HG03095 (cell line): Measurements from ENCODE around the gene NOTCH1.

Experiments used
- ATAC-seq: cut with Tn5 transposase; IDR thresholded peaks from one replicate; pipeline ENCODE4 v1.9.1; 2021; ENCODE audit warnings: moderate library complexity; ENCODE audit not compliant: unreplicated experiment

NOTCH1 gene

DNA sequence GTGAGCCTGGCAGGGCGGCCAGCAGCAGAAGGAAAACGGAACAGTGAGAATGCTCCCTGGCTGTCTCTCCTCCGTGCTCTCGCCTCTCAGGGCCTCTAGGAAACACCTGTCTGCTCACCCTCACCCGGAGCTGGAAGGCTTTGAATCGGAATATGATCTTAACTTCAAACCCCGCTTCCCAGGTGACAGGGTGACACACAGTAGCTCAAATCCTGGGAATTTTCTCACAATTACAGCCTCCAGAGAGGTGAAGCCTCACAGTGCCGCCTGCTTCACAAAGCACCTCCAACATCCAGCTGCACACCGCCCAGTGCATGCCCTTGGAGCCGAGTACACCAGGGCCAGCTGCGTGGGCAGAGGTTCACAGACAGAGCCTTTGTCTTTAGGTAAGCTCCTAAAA is 75.5 kb downstream of the NOTCH1 start:
- no peak for ATAC-seq

DNA sequence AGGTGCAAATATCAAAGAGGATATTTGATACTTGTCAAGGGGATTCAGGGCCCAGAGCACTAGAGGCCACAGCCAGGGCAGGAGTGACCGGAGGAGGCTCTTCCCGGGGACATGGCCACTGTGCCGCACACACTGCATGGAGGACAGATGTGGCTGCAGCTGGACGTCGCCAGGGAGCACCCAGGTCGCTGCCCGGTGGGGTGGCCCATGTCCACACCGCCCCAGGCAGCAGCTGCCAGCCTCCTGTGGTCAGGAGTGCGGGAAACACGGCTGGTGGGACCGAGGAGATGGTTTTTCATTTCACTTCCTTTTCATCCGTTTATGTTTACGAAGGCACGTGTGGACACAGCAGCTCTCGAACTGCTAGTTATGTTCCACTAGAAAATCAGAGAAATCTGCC is 78.1 kb downstream of the NOTCH1 start:
- ATAC-seq = no peak

DNA sequence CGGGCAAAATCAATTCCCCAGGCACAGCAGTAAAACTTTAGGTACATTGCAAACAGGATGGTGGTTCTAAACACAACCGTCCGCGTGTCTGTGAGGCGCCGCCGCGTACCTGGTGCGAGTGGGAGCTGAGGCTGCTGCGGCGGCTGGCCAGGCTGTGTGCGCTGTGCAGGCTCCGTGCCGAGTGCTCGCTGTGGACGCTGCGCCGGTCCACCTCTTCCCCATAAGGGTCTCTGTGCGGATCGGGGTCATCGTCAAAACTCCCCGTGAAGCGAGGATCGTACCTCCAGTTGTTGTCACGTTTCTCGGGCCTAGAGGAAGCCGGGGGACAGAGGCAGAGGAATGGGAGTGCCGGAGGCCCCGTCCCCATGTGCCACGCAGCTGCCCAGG is 79.7 kb downstream of the NOTCH1 start:
- no peak for ATAC-seq

DNA sequence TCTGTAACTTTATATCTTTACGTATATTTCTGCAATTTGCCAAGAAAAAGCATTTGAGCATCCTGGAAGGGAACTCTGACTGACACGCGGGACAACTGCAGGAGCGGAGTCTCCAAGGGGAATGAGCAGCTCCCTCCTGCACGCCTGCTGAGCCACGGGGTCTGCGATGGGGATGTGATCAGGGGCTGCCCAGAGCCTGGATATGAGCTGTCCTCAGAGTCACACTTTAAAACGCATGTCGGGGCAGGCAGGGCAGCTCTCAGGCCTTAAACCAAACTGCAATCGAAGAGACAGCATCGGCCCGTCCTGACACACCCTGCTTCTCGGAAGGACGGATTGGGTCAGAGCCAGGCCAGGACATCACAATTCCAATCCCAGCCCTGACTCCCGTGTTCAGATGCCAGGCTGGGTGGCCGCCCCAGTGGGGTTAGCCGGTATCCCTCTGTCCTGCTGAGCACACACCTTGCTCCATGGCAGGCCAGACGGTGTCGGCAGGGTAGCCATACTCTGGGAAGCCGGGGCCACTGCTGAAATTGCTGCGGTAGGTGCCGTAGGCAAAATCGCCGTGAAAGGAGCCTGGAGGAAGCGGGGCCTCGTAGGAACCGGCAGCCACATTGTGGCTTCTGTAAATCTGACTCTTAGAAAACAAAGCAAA is 80.2 kb downstream of the NOTCH1 start:
- no peak for ATAC-seq

DNA sequence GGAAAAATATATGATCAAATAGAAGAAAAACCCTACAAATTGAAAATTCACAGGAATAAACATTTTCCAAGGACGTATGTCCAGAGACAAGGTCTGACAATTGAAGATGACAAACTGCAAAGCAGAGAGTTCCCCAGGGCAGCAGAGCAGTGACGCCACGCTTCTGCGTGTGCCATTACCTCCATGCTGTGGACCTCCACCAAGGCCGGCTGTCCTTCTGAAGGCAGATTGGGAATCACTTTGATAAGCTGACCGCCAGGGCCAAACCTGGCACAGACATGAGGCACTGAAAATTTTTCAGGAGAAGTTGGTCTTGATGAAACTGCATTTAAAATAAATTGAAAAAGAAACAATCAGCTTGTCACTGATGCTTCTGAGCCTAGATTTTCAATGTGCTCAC is 81.6 kb downstream of the NOTCH1 start:
- ATAC-seq = no peak

DNA sequence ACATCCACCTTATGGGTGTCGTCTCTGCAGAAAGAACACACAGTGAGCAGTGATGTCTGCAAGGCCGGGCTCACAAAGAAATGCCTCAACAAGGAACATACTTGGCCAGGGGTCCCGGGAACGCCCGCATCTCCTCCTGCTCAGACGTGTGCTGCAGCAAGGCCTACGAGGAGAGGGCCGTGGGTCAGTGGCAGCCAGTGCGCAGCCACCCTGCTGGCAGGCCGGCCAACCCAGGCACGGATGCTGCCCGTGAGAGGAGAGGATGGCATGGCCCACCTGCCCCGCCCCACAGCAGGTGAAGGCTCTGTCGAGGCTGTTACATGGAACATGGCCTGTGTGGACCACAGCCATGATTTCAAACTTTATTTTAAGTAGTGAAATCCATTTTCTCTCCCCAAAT is 82.3 kb downstream of the NOTCH1 start:
- ATAC-seq = no peak

DNA sequence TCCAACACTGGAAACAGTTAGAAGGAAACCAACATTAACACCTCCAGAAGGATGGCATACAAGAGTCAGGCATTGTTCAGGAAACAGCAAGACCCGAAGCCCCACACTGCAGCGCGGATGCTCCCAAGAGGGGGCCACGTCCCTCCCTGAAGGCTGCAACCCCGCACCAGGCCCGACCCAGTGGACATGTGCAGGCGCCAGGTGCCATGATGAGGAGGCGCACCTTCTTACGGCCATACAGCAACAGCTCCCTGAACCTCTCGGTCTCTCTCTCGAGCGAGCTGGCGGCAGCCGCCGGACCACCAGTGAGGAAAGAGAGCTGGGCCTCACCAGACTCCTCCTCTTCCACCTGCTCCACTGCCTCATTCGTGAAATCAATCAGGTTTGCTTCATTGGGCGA is 83.2 kb downstream of the NOTCH1 start:
- no peak for ATAC-seq

DNA sequence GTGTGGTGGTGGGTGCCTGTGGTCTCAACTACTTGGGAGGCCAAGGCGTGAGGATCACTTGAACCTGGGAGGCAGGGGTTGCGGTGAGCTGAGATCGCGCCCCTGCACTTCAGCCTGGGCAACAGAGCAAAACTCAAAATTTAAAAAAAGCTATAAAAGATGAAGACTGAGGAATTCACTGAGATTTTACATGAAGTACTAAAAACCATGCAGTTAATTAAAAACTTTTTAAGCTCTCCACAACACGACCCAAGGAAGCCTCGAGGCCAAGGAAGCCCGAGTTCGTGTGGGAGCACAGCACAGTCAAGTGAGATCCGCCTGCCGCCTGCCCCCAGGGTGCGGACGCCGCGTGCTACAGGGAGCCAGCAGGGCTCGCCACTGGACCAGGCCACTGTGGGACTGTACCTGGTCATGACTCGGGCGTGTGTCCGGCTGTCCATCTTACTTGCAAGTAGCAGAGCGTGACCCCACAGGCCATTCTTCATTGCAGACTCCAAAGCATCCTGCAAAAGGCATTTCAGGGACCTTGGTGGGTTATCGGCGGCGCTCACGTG is 85.0 kb downstream of the NOTCH1 start:
- no peak for ATAC-seq

DNA sequence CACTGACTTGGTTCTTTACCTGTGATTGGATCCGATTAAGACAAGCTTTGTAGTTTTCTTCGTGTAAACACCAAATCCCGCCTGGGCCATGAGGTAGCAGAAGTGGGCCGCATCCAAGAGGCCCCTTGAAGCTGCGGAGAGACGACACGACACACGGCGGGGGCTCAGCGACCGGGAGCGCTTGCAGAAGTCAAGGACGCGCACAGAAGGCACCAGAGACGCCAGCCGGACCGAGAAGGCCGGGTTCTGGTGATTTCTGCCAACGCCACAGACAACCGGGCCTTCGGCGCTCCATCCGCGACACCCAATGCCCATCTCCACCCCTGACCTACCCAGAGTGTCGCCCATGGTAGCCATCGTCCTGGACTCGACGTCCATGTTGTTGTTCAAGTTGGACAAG is 86.4 kb downstream of the NOTCH1 start:
- ATAC-seq = no peak

DNA sequence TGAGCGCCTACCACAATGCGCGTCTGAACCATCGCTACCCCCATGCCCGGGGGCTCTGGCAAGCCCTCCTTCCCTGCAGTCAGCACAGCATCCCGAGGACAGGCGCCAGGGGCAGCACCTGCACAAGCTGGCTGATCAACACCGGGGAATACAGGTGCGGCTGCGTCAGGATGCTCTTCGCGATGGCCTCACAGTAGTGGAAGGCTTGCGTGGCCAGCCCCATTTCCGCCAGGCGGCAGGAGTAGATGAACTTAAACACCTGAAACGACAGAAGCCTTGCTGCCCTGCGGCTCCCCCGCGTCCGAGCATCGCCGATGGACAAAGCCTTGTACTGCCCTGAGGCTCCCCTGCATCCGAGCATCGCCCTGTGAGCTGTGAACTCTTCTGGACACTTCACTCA is 88.5 kb downstream of the NOTCH1 start:
- no peak for ATAC-seq

DNA sequence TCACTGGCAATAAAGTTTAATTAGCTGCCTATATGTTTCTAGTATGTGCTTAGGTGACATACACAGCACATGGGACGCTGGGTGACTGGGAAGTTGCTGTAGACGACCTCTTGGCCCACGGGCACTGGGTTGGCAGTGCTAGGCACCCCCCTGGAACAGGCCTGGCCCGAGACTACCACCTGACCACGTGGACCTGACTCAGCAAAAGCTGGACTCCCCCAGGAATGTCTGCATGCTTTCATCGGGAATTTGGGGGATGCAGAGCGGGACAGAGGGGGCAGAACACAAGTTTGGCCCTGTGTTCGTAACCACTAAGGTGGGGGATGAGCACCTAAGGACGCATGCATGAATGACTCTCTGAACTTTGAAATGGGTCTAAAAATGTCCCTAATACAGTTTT is 89.6 kb downstream of the NOTCH1 start:
- ATAC-seq = no peak

DNA sequence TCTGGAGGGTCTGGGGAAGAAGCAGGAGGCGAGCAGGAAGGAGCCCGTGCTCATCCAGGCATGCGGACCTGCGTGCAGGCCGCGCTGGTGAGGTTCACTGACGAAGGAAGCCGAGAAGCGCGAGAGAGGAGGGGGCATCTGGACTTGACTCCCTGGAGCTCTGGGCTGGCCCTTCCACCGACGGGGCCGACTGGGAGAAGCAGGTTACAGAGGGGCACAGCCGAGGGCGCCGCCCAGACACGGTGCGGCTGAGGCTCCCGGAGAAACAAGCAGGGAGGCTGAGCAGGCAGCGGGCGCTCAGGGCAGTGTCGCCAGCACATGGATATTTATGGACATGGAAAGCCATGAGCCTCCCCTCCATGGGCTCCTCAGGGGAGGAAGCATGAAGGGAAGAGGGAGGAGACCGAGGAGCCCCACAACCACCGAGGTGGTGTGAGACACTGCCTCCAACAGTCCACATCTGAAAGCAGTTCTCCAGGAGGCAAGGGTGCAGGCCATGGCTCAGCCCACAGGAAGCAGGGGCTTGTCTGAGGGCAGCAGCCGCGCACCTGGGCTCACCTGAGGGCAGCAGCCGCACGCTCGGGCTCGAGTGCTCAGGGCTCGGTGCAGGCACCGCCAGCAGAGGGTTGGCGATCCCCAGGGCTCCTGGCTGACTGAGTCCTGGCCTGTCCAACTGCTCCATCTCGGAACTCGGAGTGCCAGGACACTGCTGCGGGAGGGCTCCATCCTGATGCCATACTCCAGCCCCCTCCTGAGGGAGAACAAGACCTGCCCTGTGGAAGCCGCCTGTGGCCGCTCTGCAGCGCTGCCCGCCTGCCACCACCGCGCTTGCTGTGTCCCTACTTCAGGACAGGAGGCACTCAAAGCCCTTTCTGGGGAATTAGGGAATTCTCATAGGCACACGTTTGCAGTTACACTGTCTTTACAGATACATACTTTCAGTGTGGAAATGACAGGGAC is 90.5 kb downstream of the NOTCH1 start:
- ATAC-seq = no peak

DNA sequence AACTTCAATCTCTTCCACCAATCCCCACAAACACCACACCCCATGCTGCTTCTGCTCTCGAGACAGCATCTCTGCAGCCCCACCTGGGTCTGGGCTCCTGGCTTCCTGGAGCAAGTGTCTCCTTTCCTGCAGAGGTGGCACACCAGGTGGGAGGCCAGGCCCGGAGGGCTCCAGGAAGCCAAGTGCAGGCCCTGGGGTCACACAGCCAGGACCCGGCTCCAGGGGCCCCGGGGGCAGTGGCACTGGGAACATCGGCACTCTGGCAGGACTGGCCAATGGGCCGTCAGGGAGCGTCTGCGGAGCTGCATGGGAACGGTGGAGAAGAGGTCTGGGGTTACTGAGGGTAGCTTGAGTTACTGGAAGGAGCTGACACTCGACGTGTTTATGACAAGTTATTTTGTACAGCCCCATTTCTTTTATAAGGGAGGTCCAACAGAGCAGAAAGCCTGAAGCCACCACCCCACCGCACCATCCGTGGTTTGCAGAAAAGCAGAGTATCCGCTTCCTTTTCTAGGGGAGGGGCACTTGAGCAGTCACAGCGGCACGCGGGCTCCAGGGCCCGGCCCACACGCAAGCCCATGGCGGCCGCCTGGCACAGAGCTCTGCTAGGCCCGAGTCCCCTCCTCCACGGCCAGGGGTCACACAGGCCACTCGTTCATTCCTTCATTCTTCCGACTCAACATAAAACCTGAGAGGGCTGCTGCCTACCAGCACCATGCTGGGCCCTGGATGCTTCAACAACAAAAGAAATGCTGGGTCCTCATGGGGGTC is 91.6 kb downstream of the NOTCH1 start:
- ATAC-seq = no peak

DNA sequence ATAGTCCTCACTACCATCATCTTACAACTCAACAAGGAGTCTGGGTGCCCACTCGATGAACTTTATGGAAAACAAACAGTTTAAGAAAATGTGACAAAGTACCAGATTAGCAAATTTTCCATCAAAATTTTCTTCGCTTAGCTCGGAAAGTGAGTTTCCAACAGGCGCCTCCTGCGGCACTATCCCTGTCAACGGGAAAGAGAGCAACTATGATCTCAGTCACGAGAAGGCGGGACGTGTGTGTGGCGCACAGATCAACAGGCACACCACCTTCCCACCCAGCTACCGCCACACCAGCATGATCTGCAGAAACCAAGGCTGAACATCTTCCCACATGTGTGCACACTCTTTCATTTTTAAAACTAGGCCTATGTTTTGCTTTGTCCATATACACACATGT is 92.5 kb downstream of the NOTCH1 start:
- ATAC-seq = no peak

DNA sequence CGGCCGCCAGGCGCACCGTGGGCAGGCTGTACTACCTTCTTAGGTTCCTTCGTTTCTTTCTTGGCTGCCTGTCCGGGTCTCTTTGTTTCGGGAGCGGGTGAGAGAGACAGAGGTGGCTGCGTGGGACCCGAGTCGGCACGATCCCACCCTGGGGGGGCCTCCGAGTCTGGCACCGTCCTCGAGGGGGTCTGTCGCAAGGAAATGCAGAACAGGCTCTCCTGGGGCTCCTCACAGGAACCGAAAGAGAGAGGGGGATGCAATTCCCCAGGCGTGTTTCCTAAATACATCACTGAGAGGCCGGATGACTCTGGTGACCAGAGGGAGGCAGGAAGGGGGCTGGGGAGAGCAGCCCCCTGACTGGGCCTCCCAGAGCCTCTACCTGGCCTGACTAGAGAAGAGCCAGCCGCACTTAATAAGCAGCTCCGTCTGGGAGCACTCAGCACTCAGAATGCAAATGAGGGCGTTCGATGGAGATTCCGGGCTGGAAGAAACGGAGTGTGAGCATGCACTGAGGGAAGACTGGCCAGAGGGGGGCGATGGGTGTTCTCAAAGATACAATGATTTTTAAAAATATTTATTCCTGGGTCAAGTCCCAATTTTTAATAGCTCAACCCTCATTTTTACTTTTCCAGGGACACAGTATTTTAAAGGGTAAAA is 94.5 kb downstream of the NOTCH1 start:
- ATAC-seq = no peak

DNA sequence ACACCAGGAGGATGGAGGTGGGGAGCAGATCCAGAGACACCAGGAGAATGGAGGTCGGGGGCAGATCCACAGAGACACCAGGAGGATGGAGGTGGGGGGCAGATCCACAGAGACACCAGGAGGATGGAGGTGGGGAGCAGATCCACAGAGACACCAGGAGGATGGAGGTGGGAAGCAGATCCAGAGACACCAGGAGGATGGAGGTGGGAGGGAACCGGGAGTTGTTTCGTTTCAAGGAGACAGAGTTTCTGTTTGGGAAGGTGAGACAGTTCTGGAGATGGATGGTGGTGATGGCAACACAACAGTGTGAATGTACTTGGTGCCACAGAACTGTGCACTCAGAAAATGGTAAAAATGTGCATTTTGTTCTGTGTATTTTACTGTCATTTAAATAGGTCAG is 97.2 kb downstream of the NOTCH1 start:
- no peak for ATAC-seq

DNA sequence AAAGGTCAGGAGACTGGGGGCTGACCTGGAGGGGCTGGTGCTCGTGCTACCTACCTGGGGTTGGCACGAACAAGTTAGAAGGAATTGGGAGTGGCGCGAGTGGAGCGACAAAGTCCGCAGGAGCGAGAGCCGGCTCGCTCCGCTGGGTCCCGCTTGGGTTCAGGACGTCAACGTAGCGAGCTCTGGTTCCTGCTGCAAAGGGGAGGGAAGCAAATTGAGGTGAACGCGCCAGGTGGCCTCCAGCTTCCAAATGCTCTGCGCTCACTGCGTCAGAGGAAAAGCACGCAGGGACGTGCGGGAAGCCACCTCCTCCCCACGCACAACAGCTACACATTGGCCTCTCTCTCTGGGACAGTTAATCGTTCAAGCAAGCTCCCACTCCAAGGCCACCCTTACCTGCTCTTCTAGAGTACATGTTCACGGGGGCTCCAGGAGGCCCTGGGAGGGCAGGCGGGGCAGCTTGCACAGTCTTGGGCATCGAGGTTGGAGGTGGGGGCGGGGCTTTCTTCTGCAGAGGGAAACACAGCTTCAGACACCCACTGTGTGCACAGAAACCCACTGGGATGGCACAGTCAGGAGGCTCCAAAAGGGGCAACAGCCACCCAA is 98.6 kb downstream of the NOTCH1 start:
- no peak for ATAC-seq

DNA sequence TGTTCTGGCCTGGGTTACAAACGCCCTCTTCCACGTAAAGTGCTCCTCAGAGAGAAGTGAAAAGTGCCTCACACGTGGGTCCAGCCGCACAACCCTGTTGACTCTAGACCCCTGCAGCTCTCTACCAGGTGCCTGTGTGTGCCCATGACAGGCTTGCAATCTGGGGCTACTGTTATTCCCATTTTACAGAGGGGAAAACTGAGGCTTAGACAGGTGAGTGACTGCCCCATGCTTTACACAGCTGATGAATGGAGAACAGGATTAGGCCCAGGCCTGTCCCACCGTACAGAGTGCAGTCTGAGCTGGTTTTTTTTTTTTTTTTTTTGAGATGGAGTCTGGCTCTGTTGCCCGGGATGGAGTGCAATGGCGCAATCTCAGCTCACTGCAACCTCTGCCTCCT is 100.0 kb downstream of the NOTCH1 start:
- no peak for ATAC-seq
